Loucy (cell line): ENCODE results near the gene MAT2A.

ENCODE experiments used
- H2AFZ ChIP-seq: fragments of 200-600 bp; sonication (generic); 2 replicates; pipeline ENCODE4 v1.6.0; 2016; ENCODE audit warnings: antibody characterized with exemption, mild to moderate bottlenecking, low read length, moderate library complexity
- H3F3A ChIP-seq: fragments of 200-600 bp; 2 replicates; pipeline ENCODE4 v1.6.0; 2016; ENCODE audit warnings: antibody characterized with exemption, low read depth, mild to moderate bottlenecking
- H3K27me3 ChIP-seq: fragments of 200-600 bp; sonication (generic); 2 replicates; pipeline ENCODE4 v1.6.1; 2014; ENCODE audit warnings: low read length, mild to moderate bottlenecking; ENCODE audit not compliant: insufficient read depth, poor library complexity, severe bottlenecking
- H3K36me3 ChIP-seq: fragments of 200-600 bp; sonication (generic); 2 replicates; pipeline ENCODE4 v1.6.1; 2016; ENCODE audit warnings: low read length; ENCODE audit not compliant: insufficient read depth
- H3K4me1 ChIP-seq: fragments of 200-600 bp; sonication (generic); 2 replicates; pipeline ENCODE4 v1.5.1; 2014; ENCODE audit warnings: low read length, mild to moderate bottlenecking; ENCODE audit not compliant: insufficient read depth, poor library complexity, severe bottlenecking
- H3K4me2 ChIP-seq: fragments of 200-600 bp; sonication (generic); 2 replicates; pipeline ENCODE4 v1.6.0; 2014; ENCODE audit warnings: antibody characterized with exemption, low read length, low read depth, mild to moderate bottlenecking; ENCODE audit not compliant: poor library complexity, severe bottlenecking
- H3K4me3 ChIP-seq: fragments of 200-600 bp; sonication (generic); 2 replicates; pipeline ENCODE4 v1.5.1; 2014; ENCODE audit warnings: low read length, mild to moderate bottlenecking, mixed read lengths; ENCODE audit not compliant: poor library complexity, severe bottlenecking
- H3K79me2 ChIP-seq: fragments of 200-600 bp; sonication (generic); 2 replicates; pipeline ENCODE4 v1.6.1; 2014; ENCODE audit warnings: low read length; ENCODE audit not compliant: insufficient read depth
- H3K9ac ChIP-seq: fragments of 200-600 bp; sonication (generic); 2 replicates; pipeline ENCODE4 v1.6.0; 2014; ENCODE audit warnings: mild to moderate bottlenecking, low read depth, low read length, moderate library complexity; ENCODE audit not compliant: poor library complexity, severe bottlenecking
- H3K9me2 ChIP-seq: fragments of 200-600 bp; sonication (generic); replicated peaks from 2 replicates; pipeline ENCODE4 v1.6.1; 2016; ENCODE audit warnings: low read depth, low read length, mixed read lengths
- H3K9me3 ChIP-seq: fragments of 200-600 bp; sonication (generic); 2 replicates; pipeline ENCODE4 v1.6.1; 2014; ENCODE audit warnings: mild to moderate bottlenecking, antibody characterized with exemption, low read length, low read depth; ENCODE audit not compliant: insufficient read depth
- H4K20me1 ChIP-seq: fragments of 200-600 bp; sonication (generic); 2 replicates; pipeline ENCODE4 v1.6.0; 2014; ENCODE audit warnings: antibody characterized with exemption, low read length, mild to moderate bottlenecking; ENCODE audit not compliant: insufficient read depth, poor library complexity, severe bottlenecking
- CTCF ChIP-seq: fragments of 200-600 bp; sonication (generic); conservative IDR thresholded peaks from 2 replicates; pipeline ENCODE4 v1.5.1; 2014; ENCODE audit warnings: mild to moderate bottlenecking, antibody characterized with exemption, low read length
- EZH2phosphoT487 ChIP-seq: fragments of 200-600 bp; IDR thresholded peaks from 2 replicates; pipeline ENCODE4 v1.6.1; 2018; ENCODE audit warnings: antibody characterized with exemption, mild to moderate bottlenecking, moderate library complexity, borderline replicate concordance

MAT2A gene

GRCh38 chr2:85525029-85525428 lies 13.9 kb upstream of the MAT2A start:
- Histone ChIP-seq H3K36me3 (no peaks in the 10 kb centered on the region), H3K4me2 (peak overlapping the region; percentile 53), H3K9ac (peak overlapping the region; percentile 60), H3F3A (no peaks in the 10 kb centered on the region), H3K9me2 (no peaks in the 10 kb centered on the region), H4K20me1 (no peaks in the 10 kb centered on the region), H2AFZ (peak overlapping the region; percentile 56), H3K79me2 (no peaks in the 10 kb centered on the region), H3K4me3 (no peak overlapping the region), H3K27me3 (no peaks in the 10 kb centered on the region), H3K4me1 (peaks cover 18% of the 10 kb centered on the region), H3K9me3 (no peaks in the 10 kb centered on the region)
- TF ChIP-seq CTCF: no peak
- TF ChIP-seq EZH2phosphoT487: no peak

DNA sequence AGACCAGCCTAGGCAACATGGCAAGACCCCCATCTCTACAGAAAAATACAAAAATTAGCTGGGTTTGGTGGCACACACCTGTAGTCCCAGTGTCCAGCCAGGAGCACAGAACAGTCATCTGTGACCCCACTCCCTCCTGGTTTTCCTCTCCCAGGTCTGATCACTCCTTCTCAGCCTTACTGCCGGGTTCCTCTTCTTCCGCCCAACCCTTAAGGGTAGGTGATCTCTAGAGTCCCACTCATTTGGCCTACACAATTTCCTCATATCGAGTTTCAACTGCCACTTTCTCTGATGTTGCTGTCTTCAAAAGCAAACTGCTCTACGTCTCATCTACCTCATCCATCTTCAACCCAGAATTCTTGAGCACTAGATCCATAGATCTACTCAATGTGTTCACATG lies 13.4 kb upstream of the MAT2A start:
- H3K36me3 ChIP-seq: no peaks in the 10 kb centered on the region
- peak overlapping the region; percentile 53 for H3K4me2 ChIP-seq
- H3K4me3 ChIP-seq: no peak overlapping the region
- H3K9me3 ChIP-seq: no peaks in the 10 kb centered on the region
- peaks cover 18% of the 10 kb centered on the region for H3K4me1 ChIP-seq
- no peaks in the 10 kb centered on the region for H3F3A ChIP-seq
- peak overlapping the region; percentile 60 for H3K9ac ChIP-seq
- H4K20me1 ChIP-seq: no peaks in the 10 kb centered on the region
- no peaks in the 10 kb centered on the region for H3K79me2 ChIP-seq
- no peaks in the 10 kb centered on the region for H3K9me2 ChIP-seq
- peak overlapping the region; percentile 56; the same call in 1 of the 2 replicates for H2AFZ ChIP-seq
- TF ChIP-seq EZH2phosphoT487: no peak
- no peak for TF ChIP-seq CTCF
- H3K27me3 ChIP-seq: no peaks in the 10 kb centered on the region

DNA sequence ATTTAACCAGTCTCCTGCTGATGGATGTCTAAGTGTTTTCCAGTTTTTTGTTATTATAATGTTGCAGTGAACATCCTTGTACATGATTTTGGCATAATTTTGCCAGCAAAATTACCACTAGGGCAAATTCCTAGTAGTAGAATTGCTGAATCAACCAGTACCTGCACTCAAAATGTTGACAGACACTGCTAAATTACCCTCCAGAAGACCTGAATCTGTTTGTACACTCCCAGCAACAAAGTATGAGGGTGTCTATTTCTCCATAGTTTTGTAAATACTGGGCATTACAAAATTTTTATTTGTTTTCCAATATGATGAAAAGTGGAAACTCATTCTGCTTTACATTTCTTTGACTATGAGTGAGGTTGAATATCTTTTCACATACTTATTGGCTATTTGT lies 11.2 kb upstream of the MAT2A start:
- Histone ChIP-seq H2AFZ (no peak overlapping the region), H3K36me3 (no peaks in the 10 kb centered on the region), H3K4me3 (no peak overlapping the region), H3K4me1 (peaks cover 18% of the 10 kb centered on the region), H4K20me1 (no peaks in the 10 kb centered on the region), H3K4me2 (no peak overlapping the region), H3K9me2 (no peaks in the 10 kb centered on the region), H3K27me3 (no peaks in the 10 kb centered on the region), H3F3A (no peaks in the 10 kb centered on the region), H3K9ac (no peak overlapping the region), H3K79me2 (no peaks in the 10 kb centered on the region), H3K9me3 (no peaks in the 10 kb centered on the region)
- TF ChIP-seq CTCF (no peak), EZH2phosphoT487 (no peak)
